GM15510 (cell line): ENCODE data around the gene OR2W1.

Source experiments
- POLR2A ChIP-seq: IDR thresholded peaks from 3 replicates; pipeline ENCODE4 v1.6.1; 2011; ENCODE audit warnings: borderline replicate concordance; ENCODE audit not compliant: insufficient read length; ENCODE audit errors: extremely low read depth

Gene OR2W1

GRCh38 chr6:29045075-29045474 lies at the start of gene OR2W1:
Gene OR2W1 (minus strand): TSS chr6:29045175. CDS start chr6:29045175, 0 bp downstream.
- TF ChIP-seq POLR2A: no peak

DNA sequence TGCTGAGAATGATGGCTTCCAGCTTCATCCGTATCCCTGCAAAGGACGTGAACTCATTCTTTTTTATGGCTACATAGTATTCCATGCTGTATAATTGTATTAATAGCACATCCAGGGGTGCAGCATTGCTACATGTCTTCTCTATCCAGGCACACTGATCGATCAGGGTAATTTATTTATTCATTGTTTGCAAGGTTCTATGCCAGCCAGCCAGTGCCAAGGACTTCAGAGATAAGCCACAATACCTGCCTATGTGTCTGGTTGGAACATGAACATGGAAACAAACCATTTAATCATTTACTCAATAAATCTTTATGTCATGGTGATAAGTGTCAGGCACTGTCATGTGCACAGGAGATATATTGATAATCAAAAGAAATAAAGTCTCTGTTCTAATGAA lies 48.0 kb upstream of the OR2W1 start:
- TF ChIP-seq POLR2A: no peak

DNA sequence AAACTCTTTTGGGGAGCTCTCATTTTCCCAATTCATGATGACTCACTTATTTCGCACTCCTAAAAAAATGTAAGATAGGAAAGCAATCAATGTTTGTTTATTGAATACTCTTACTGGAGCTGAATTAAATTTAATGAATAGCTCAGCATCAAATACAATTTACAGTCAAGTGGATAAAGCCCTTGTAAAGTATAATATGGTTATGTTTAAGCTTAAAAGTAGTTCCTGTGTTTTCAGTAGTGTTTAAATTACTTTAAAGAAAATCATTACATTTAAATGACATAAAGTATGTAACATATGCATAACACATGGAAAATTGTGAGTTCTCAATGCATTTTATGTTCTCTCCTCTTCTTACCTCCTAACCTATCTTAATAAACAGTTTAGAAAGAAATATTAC lies 42.2 kb upstream of the OR2W1 start, which contains the start of gene OR2B3:
OR2B3 (minus strand) TSS at position 101 of the 400 bp plus-strand sequence; CDS start at position 36, 65 bp downstream.
- no peak for TF ChIP-seq POLR2A

GRCh38 chr6:29082457-29082856 lies 37.5 kb upstream of the OR2W1 start:
- TF ChIP-seq POLR2A: no peak

DNA sequence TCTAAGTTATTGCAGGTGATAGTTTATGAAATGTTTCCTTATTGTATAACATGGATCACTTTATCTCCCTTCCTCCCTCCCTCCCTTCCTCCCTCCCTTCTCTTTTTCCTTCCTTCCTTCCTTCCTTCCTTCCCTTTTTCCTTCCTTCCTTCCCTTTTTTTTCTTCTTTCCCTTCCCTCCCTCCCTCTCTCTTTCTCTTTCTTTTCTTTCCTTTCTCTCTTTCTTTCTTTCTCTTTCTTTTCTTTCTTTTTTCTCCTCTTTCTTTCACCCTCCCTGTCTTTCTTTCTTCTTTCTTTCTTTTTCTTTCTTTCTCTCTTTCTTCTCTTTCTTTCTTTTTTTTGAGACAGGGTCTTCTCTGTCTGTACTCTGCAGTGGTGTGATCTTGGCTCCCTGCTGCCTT lies 36.3 kb upstream of the OR2W1 start:
- no peak for TF ChIP-seq POLR2A

- no peak for TF ChIP-seq POLR2A
These were observed 34.2 kb upstream of the OR2W1 start for GRCh38 chr6:29079203-29079602.

GRCh38 chr6:29071831-29072723 lies 27.1 kb upstream of the OR2W1 start:
- TF ChIP-seq POLR2A: no peak

GRCh38 chr6:29051680-29052079 lies 6.7 kb upstream of the OR2W1 start:
- TF ChIP-seq POLR2A: no peak

GRCh38 chr6:29035951-29036350 lies 9.0 kb downstream of the OR2W1 start:
- TF ChIP-seq POLR2A: no peak

DNA sequence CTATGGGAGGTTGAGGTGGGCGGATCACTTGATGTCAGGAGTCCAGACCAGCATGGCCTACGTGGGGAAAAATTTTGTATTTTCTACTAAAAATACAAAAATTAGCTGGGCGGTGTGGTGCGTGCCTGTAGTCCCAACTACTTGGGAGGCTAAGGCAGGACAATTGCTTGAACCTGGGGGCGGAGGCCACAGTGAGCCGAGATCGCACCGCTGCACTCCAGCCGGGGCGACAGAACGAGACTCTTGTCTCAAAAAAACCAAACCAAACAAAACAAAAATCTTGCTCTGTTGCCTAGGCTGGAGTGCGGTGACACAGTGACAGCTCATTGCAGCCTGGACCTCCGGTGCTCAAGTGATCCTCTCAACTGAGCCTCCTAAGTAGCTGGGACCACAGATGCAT lies 16.2 kb downstream of the OR2W1 start:
- no peak for TF ChIP-seq POLR2A

- no peak for TF ChIP-seq POLR2A
These were observed 18.9 kb downstream of the OR2W1 start for GRCh38 chr6:29025927-29026585.

GRCh38 chr6:29021434-29021833 lies 23.5 kb downstream of the OR2W1 start:
- TF ChIP-seq POLR2A: no peak

- TF ChIP-seq POLR2A: no peak
These were observed 25.3 kb downstream of the OR2W1 start for GRCh38 chr6:29019629-29020028.

DNA sequence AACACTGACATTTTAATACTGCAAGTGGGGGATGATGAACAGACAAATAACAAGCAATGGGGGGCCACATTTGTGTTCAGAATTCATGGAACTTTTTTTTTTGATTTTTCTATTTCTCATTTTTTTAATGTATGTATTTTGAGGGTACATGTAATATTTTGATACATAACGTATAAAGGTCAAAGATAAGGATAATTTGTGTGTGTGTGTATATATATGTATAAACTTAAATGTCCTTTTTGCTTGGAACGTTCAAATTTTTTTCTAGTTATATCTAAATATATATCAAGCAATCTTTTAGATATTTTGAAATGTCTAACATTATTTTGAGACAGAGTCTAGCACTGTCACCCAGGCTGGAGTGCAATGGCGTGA lies 27.6 kb downstream of the OR2W1 start:
- TF ChIP-seq POLR2A: no peak

DNA sequence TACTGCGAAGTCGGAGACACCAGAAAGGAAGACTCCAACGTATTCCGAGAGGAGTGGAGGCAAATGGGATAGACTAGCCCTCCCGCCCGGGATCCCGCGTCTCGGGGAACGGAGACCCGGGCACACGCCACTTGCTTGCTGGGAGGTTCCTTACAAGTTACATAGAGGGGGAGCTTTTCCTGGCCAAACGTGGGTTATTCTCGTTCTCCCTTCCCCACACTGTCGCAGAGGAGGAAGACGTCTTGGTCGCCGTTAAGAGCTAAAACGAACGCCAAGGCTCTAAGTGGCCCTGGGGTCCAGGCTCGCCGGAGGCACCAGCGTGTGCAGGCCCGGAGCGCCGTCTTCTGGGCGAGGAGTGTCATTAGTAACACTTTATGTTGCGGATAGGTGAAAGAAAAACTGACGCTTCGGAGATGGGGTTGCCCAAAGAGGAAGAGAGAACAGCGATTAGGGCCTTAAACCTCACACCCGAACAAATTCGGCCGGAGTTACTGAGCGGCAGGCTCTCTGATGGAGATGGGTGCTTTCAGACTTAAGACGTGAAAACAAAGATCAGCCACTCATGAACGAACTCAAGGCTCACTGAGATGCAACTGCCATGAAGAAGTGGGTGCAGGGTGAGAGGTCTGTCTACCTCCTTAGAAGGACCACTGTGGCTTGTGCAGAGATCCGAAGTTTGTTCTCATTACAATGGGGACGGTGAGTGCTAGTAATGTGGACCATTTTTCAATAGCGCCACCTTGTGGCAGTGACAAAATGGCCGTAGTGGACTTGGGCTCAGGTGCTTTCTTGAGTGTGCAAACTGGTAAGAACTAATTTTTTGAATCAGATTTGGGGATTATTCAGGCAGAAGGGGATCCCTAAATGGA lies 28.2 kb downstream of the OR2W1 start:
- no peak for TF ChIP-seq POLR2A
